ENCODE measurements around the gene RNF213.
"Not testable (repeated sequence)": the region's sequence is repeated elsewhere in the genome, so short reads cannot be mapped to it uniquely, and the experiment has no call there.

RNF213 gene

DNA sequence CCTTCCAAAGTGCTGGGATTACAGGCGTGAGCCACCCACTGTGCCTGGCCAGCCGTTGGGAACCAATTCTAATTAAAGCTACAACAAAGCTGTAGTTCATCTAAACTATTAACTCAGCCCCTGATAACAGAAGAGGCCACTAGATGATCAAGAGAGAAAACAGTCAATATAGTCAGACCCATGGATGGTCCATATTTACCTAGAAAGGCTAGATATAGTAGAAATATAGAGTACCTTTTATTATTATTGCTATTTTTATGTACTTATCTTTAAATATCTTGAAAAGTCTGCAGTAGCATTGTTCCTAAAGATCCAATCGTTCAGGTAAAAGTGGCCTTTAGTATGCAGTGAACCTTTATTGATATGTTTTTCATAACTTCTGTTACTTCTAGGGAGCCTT lies 43.2 kb downstream of the RNF213 start:
- DNase-seq (ENCODE audit: low read depth) = no peak
- TF ChIP-seq, protein P1, sequence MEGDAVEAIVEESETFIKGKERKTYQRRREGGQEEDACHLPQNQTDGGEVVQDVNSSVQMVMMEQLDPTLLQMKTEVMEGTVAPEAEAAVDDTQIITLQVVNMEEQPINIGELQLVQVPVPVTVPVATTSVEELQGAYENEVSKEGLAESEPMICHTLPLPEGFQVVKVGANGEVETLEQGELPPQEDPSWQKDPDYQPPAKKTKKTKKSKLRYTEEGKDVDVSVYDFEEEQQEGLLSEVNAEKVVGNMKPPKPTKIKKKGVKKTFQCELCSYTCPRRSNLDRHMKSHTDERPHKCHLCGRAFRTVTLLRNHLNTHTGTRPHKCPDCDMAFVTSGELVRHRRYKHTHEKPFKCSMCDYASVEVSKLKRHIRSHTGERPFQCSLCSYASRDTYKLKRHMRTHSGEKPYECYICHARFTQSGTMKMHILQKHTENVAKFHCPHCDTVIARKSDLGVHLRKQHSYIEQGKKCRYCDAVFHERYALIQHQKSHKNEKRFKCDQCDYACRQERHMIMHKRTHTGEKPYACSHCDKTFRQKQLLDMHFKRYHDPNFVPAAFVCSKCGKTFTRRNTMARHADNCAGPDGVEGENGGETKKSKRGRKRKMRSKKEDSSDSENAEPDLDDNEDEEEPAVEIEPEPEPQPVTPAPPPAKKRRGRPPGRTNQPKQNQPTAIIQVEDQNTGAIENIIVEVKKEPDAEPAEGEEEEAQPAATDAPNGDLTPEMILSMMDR (conservative IDR thresholded peaks at IDR 0.05; ENCODE audit: low read depth, low read length) = no peak
- no peak overlapping the region for H3K4me3 ChIP-seq (ENCODE audit: low read length)

DNA sequence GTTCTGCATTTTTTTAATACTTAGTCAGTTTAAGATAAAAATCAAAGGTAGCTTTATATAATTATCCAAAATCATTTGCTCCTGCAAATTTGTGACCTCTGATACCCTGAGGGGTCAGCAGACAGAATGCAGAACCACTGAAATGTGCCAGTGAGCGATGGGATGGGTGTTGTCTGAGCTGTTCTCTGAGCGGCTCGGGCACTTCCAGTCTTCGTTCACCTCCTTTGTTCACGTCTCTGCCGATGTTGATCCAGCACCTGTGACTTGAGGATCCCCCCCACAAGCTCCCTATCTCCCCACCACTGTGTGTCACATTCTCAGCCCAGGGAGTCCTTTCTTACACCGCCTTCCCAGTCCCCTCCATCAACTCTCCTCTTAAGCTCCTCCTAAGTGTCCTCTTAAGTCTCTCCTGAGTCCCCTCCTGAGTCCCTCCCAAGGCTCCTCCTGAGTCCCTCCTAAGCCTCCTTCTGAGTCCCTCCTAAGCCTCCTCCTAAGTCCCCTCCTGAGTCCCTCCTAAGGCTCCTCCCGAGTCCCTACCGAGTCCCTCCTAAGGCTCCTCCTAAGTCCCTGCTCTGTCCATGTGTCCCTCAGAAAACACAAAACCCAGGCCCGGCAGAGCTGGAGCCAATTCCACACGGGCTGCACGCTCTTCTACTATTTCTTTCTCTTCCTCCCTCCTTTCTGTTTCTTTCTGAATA lies 47.5 kb downstream of the RNF213 start:
- TF ChIP-seq, protein P1 (conservative IDR thresholded peaks at IDR 0.05; ENCODE audit: low read depth, low read length) = no peak
- H3K4me3 ChIP-seq (ENCODE audit: low read length) = no peak overlapping the region

DNA sequence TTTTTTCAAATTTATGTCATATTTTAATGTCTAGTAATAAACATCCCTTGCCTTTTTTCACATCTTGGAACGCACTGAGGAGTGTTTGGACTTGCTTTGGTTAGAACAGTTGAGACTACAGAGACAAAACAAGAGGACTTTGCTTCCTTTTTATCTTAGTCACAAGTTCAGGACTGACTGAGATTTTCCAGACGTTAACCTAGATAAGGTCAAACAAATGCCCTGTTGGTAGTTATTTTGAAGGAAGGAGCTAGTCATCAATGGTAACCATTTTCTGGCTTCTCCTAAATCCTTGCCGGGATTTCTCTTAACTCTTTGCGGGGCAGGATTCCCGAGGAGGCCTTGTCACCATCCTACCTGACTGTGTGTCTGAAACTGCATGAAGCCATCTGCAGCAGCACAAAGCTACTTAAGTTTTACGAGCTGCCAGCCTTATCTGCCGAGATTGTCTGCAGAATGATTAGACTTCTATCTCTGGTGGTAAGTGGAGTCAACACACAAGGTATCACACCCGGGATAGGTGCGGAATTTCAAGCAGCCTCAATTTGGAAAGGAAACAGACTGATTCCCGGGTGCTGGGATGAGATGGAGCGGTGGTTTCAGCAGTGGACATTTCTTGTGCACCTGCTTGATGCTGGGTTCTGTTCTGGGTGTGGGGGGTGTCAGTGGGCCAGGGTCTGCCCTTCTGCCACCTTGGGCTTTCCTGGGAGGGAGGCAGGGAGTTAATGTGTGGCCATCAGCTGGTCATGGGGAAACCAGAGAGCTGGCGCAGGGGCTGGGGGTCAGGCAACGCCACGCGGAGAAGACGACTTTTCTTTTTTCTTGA lies 48.3 kb downstream of the RNF213 start:
- no peak overlapping the region for H3K4me3 ChIP-seq (ENCODE audit: low read length)
- TF ChIP-seq, protein P1 (conservative IDR thresholded peaks at IDR 0.05; ENCODE audit: low read depth, low read length) = no peak
- no peak for DNase-seq (ENCODE audit: low read depth)

More for the DNA sequence above, 47.5 kb downstream of the RNF213 start:
- DNase-seq (ENCODE audit: low read depth) = no peak

DNA sequence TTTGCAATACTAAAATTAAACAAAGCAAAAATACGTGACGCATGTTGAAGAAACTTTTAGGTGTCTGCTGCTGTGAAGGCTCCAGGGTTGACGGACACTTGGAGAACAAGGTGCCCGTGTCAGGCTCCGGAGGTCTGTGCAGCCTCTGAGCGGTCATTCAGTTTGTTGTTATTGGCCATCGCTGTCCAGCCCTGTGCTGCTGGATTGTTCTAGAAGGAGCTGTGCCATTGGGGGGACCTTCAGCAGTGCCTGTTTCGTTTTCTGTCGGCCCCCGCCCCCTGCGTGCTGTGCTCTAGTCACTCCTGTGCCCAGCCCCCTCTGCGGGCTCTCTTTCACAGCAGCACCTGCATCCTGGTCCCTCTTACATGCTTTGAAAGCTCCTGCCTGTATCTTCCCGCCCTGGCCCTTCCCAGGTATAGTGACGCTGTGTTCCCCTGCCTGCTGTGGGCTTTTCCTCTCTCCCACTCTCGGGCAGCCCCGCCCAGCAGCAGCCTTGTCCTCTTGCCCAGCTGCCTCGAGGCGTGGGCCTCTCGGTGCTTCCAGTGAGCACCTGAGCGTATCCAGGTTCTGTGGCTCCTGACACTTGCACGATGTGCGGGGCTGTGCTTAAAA lies 50.7 kb downstream of the RNF213 start:
- no peak overlapping the region for H3K4me3 ChIP-seq (ENCODE audit: low read length)
- TF ChIP-seq, protein P1 (conservative IDR thresholded peaks at IDR 0.05; ENCODE audit: low read depth, low read length) = no peak
- DNase-seq (ENCODE audit: low read depth) = no peak

DNA sequence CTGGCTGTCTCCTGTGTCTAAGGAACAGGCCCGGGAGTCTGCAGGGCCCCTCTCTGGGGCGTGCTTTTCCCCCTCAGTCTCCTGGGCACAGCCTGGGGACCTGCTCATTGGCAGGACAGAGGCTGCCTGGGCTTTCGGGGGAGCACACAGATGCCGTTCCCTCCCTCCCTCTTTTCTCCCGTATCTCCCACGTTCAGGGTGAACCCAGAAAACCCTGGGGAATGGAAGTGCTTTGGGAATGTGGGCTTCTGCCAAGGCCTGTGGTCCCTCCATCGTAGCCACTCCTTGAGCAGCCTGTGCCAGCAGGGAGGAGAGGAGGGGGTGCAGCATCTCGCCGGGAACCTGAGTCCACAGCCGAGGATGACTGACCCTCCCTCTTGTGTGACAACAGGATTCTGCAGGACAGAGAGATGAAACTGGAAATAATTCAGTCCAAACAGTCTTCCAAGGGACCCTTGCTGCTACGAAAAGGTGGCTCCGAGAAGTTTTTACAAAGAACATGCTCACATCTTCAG lies 52.0 kb downstream of the RNF213 start:
- DNase-seq (ENCODE audit: low read depth) = no peak
- H3K4me3 ChIP-seq (ENCODE audit: low read length) = no peak overlapping the region
- TF ChIP-seq, protein P1 (conservative IDR thresholded peaks at IDR 0.05; ENCODE audit: low read depth, low read length) = no peak

DNA sequence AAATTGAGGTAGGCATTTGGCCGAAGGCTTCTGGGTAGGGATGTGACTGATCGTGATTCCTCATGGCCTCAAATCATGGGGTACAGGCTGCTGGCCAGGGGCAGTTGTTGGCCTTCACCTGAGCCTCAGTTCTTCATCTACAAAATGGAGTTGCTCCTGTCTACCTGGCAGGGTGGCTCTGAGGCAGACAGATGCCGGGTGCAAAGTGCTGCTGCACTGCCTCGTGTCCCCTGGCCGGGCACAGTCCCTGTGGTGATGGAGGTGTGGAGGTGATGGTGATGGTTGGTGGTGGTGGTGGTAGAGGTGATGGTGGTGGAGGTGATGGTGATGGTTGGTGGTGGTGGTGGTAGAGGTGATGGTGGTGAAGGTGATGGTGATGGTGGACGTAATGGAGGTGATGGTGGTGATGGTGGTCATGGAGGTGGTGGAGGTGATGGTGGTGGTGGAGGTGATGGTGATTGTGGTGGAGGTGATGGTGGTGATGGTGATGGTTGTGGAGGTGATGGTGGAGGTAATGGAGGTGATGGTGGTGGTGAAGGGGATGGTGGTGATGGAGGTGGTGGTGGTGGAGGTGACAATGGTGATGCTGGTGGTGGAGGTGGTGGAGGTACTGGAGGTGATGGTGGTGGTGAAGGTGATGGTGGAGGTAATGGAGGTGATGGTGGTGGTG lies 52.6 kb downstream of the RNF213 start:
- DNase-seq (ENCODE audit: low read depth) = no peak
- H3K4me3 ChIP-seq (ENCODE audit: low read length) = no peak overlapping the region
- TF ChIP-seq, protein P1 (conservative IDR thresholded peaks at IDR 0.05; ENCODE audit: low read depth, low read length) = no peak

DNA sequence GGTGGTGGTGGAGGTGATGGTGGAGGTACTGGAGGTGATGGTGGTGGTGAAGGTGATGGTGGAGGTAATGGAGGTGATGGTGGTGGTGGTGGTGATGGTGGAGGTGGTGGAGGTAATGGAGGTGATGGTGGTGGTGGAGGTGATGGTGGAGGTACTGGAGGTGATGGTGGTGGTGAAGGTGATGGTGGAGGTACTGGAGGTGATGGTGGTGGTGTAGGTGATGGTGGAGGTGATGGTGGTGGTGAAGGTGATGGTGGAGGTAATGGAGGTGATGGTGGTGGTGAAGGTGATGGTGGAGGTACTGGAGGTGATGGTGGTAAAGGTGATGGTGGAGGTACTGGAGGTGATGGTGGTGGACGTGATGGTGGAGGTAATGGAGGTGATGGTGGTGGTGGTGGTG lies 53.3 kb downstream of the RNF213 start:
- H3K4me3 ChIP-seq (ENCODE audit: low read length); DNase-seq (ENCODE audit: low read depth): not testable (repeated sequence)
